ENCODE results near the gene GFOD1.
"Not testable (repeated sequence)": the region's sequence is repeated elsewhere in the genome, so short reads cannot be mapped to it uniquely, and the experiment has no call there.

Gene GFOD1

GRCh38 chr6:13511913-13512717 lies 24.7 kb upstream of the GFOD1 start:
- no peak overlapping the region for H3K4me3 ChIP-seq (ENCODE audit: low read depth, low read length)

- H3K4me3 ChIP-seq (ENCODE audit: low read depth, low read length) = not testable (repeated sequence)
Observed at GRCh38 chr6:13511141-13511571, 23.8 kb upstream of the GFOD1 start.

- H3K4me3 ChIP-seq (ENCODE audit: low read depth, low read length) = not testable (repeated sequence)
Observed at GRCh38 chr6:13510433-13510832, 23.0 kb upstream of the GFOD1 start.

GRCh38 chr6:13508711-13509705 lies 21.6 kb upstream of the GFOD1 start:
- no peak overlapping the region for H3K4me3 ChIP-seq (ENCODE audit: low read depth, low read length)

GRCh38 chr6:13507306-13507860 lies 20.0 kb upstream of the GFOD1 start:
- no peak overlapping the region for H3K4me3 ChIP-seq (ENCODE audit: low read depth, low read length)

GRCh38 chr6:13505345-13505734 lies 17.9 kb upstream of the GFOD1 start:
- H3K4me3 ChIP-seq (ENCODE audit: low read depth, low read length) = no peak overlapping the region

- no peak overlapping the region for H3K4me3 ChIP-seq (ENCODE audit: low read depth, low read length)
Observed at GRCh38 chr6:13504611-13505344, 17.4 kb upstream of the GFOD1 start.

GRCh38 chr6:13500915-13501314 lies 13.5 kb upstream of the GFOD1 start:
- no peak overlapping the region for H3K4me3 ChIP-seq (ENCODE audit: low read depth, low read length)

- no peak overlapping the region for H3K4me3 ChIP-seq (ENCODE audit: low read depth, low read length)
Observed at GRCh38 chr6:13500264-13500663, 12.9 kb upstream of the GFOD1 start.

- no peak overlapping the region for H3K4me3 ChIP-seq (ENCODE audit: low read depth, low read length)
Observed at GRCh38 chr6:13496513-13497190, 9.3 kb upstream of the GFOD1 start.

- H3K4me3 ChIP-seq (ENCODE audit: low read depth, low read length) = no peak overlapping the region
Observed at GRCh38 chr6:13495818-13496217, 8.4 kb upstream of the GFOD1 start.

- no peak overlapping the region for H3K4me3 ChIP-seq (ENCODE audit: low read depth, low read length)
Observed at GRCh38 chr6:13495112-13495776, 7.8 kb upstream of the GFOD1 start.

- no peak overlapping the region for H3K4me3 ChIP-seq (ENCODE audit: low read depth, low read length)
Observed at GRCh38 chr6:13494137-13494536, 6.7 kb upstream of the GFOD1 start.

GRCh38 chr6:13493147-13493546 lies 5.7 kb upstream of the GFOD1 start:
- H3K4me3 ChIP-seq (ENCODE audit: low read depth, low read length) = no peak overlapping the region

- H3K4me3 ChIP-seq (ENCODE audit: low read depth, low read length) = no peak overlapping the region
Observed at GRCh38 chr6:13492357-13492756, 5.0 kb upstream of the GFOD1 start.

- no peak overlapping the region for H3K4me3 ChIP-seq (ENCODE audit: low read depth, low read length)
Observed at GRCh38 chr6:13491538-13491937, 4.1 kb upstream of the GFOD1 start.

GRCh38 chr6:13490402-13490801 lies 3.0 kb upstream of the GFOD1 start:
- H3K4me3 ChIP-seq (ENCODE audit: low read depth, low read length) = no peak overlapping the region

- no peak overlapping the region for H3K4me3 ChIP-seq (ENCODE audit: low read depth, low read length)
Observed at GRCh38 chr6:13488896-13489237, 1.5 kb upstream of the GFOD1 start.

GRCh38 chr6:13488015-13488895 lies 855 bp upstream of the GFOD1 start:
- peak overlapping the region; percentile 35 for H3K4me3 ChIP-seq (ENCODE audit: low read depth, low read length)
